Endothelial cell of umbilical vein (primary cell): Measurements from ENCODE around the gene NUDC. TPM values are rescaled to one million over a fixed set of nuclear protein-coding genes. Genes with fewer than 3 reads are reported as not detected.

Experiments
- BruUV-seq: library from RNA; stranded (reverse); fragments of 400-500 nt; replicated peaks from 2 replicates; lab custom pipeline; 2021; lab: Mats Ljungman, UMichigan
- CTCF ChIA-PET: fragments of 300-600, 350-600 bp; sonication (Branson Sonifier 250); formaldehyde crosslinking; loops from one replicate; lab custom pipeline; 2021; ENCODE audit warnings: antibody characterized with exemption, inconsistent platforms; lab: Charles Lee
- POLR2A ChIA-PET: fragments of 300-600, 350-600 bp; sonication (Branson Sonifier 250); formaldehyde crosslinking; loops from one replicate; lab custom pipeline; 2021; ENCODE audit warnings: antibody characterized with exemption, inconsistent platforms; lab: Charles Lee
- DNase-seq: peaks from one replicate; pipeline ENCODE4 v3.0.0-alpha.2; 2011; ENCODE audit warnings: low read depth, low spot score
- FAIRE-seq: peaks from 2 replicates; lab custom pipeline; 2011; peaks lifted over from hg19 to GRCh38; lab: Jason Lieb, UNC
- H2AFZ ChIP-seq: 2 replicates; pipeline ENCODE4 v1.6.0; 2012; ENCODE audit warnings: low read depth, low read length, control low read depth, inconsistent platforms
- H3K27ac ChIP-seq: 2 replicates; pipeline ENCODE4 v1.5.1; 2011; ENCODE audit warnings: low read depth, mild to moderate bottlenecking, control low read depth, low read length, moderate library complexity; ENCODE audit not compliant: insufficient read depth
- H3K27me3 ChIP-seq, 2 experiments: 2 replicates each; pipeline versions ENCODE4 v1.6.0 to v1.6.1; 2011; ENCODE audit warnings: low read length in 2 of 2, mixed read lengths in 1 of 2; ENCODE audit not compliant: control insufficient read depth in 2 of 2, insufficient read depth in 2 of 2
- H3K36me3 ChIP-seq, 2 experiments: 2 replicates in 1 of 2; 3 replicates in 1 of 2; pipeline ENCODE4 v1.5.1; 2011; ENCODE audit warnings: low read length in 2 of 2, mild to moderate bottlenecking in 1 of 2, moderate library complexity in 1 of 2; ENCODE audit not compliant: control insufficient read depth in 2 of 2, insufficient read depth in 2 of 2; ENCODE audit errors: extremely low read depth in 1 of 2
- H3K4me1 ChIP-seq: 3 replicates; pipeline ENCODE4 v1.5.1; 2011; ENCODE audit warnings: mild to moderate bottlenecking, low read length; ENCODE audit not compliant: control insufficient read depth, insufficient read depth; ENCODE audit errors: extremely low read depth
- H3K4me2 ChIP-seq: 2 replicates; pipeline ENCODE4 v1.6.1; 2011; ENCODE audit warnings: low read length, control low read depth, mixed read lengths; ENCODE audit not compliant: insufficient read depth
- H3K4me3 ChIP-seq, 3 experiments: fragments of 200-600 bp in 1 of 3; sonication (generic), shearing (Covaris generic) in 1 of 3; replicated peaks in 1 of 3; 2 replicates each; pipeline ENCODE4 v1.5.1; 2011 to 2016; ENCODE audit warnings: control low read depth in 3 of 3, low read length in 3 of 3, mild to moderate bottlenecking in 2 of 3, inconsistent platforms in 1 of 3, low read depth in 1 of 3, moderate library complexity in 1 of 3; ENCODE audit not compliant: insufficient read depth in 1 of 3
- H3K79me2 ChIP-seq: 2 replicates; pipeline ENCODE4 v1.6.0; 2012; ENCODE audit warnings: low read length, inconsistent platforms; ENCODE audit not compliant: control insufficient read depth, insufficient read depth
- H3K9ac ChIP-seq: replicated peaks from 2 replicates; pipeline ENCODE3; 2011; ENCODE audit warnings: low read length, control low read depth; ENCODE audit not compliant: insufficient read depth; ENCODE audit errors: extremely low read depth
- H3K9me1 ChIP-seq: replicated peaks from 3 replicates; pipeline ENCODE4 v1.6.0; 2011; ENCODE audit warnings: mild to moderate bottlenecking, low read length; ENCODE audit not compliant: control insufficient read depth, insufficient read depth; ENCODE audit errors: extremely low read depth
- H3K9me3 ChIP-seq: replicated peaks from 2 replicates; pipeline ENCODE4 v1.5.1; 2012; ENCODE audit warnings: low read length, inconsistent platforms; ENCODE audit not compliant: control insufficient read depth, insufficient read depth
- H4K20me1 ChIP-seq: replicated peaks from 2 replicates; pipeline ENCODE3; 2011; ENCODE audit warnings: mild to moderate bottlenecking, low read length; ENCODE audit not compliant: control insufficient read depth, insufficient read depth; ENCODE audit errors: extremely low read depth
- CTCF ChIP-seq, 2 donors: IDR thresholded peaks; 1 replicate in 1 of 2; 2 replicates in 1 of 2; pipeline ENCODE4 v1.5.1; 2011; ENCODE audit warnings: low read length in 2 of 2, mild to moderate bottlenecking in 2 of 2, moderate library complexity in 2 of 2, control low read depth in 1 of 2, inconsistent platforms in 1 of 2, low read depth in 1 of 2; ENCODE audit not compliant: insufficient read depth in 1 of 2; ENCODE audit errors: extremely low read depth in 1 of 2
- EZH2 ChIP-seq: IDR thresholded peaks from 2 replicates; pipeline ENCODE4 v1.6.1; 2012; ENCODE audit warnings: borderline replicate concordance, low read depth, mild to moderate bottlenecking, moderate library complexity, low read length, inconsistent platforms; ENCODE audit not compliant: severe bottlenecking
- FOS ChIP-seq: IDR thresholded peaks from 2 replicates; pipeline ENCODE4 v1.6.1; 2011; ENCODE audit warnings: mild to moderate bottlenecking, low read length, moderate library complexity, borderline replicate concordance; ENCODE audit not compliant: insufficient read depth
- GATA2 ChIP-seq: IDR thresholded peaks from 2 replicates; pipeline ENCODE4 v1.7.0; 2011; ENCODE audit warnings: low read depth, mild to moderate bottlenecking, moderate library complexity, mixed read lengths, low read length; ENCODE audit not compliant: insufficient read length, insufficient read depth
- JUN ChIP-seq: IDR thresholded peaks from 2 replicates; pipeline ENCODE4 v1.6.1; 2011; ENCODE audit warnings: borderline replicate concordance, low read depth; ENCODE audit not compliant: insufficient read length, insufficient read depth
- MAX ChIP-seq: IDR thresholded peaks from 2 replicates; pipeline ENCODE4 v1.6.1; 2011; ENCODE audit not compliant: insufficient read depth, insufficient read length
- MYC ChIP-seq: IDR thresholded peaks from one replicate; pipeline ENCODE4 v1.6.1; 2011; ENCODE audit warnings: mild to moderate bottlenecking, low read depth, low read length
- POLR2A ChIP-seq: IDR thresholded peaks from 2 replicates; pipeline ENCODE4 v1.6.1; 2012; ENCODE audit warnings: low read depth, mild to moderate bottlenecking, control low read depth, low read length
- POLR2AphosphoS5 ChIP-seq: IDR thresholded peaks from 2 replicates; pipeline ENCODE4 v1.6.1; 2012; ENCODE audit warnings: low read depth, mild to moderate bottlenecking, control low read depth, low read length, moderate library complexity; ENCODE audit not compliant: insufficient read depth
- dilution Hi-C: fragments of 300-500 bp; cut with MboI; formaldehyde crosslinking; loops from one replicate; pipeline ENCODE4 v1.15.0; 2019; ENCODE audit warnings: low sequenced_read_pairs; ENCODE audit not compliant: extremely low pct_ligation_motif_present
- intact Hi-C: fragments of 100-400 bp; cut with micrococcal nuclease; formaldehyde crosslinking; loops from one replicate; pipeline ENCODE4 v1.10.0; 2022
- polyA plus RNA-seq, 4 experiments: library from polyadenylated mRNA; depleted of rRNA in 3 of 4; stranded (reverse) in 3 of 4; unstranded in 1 of 4; fragments of >200 nt; gene quantifications; 2 replicates each; pipeline versions ENCODE4 v1.2.1 to v1.2.3, GENCODE V29; 2011 to 2012; ENCODE audit warnings: missing spikeins in 1 of 4
- total RNA-seq: library from RNA; stranded (reverse); gene quantifications from 2 replicates; pipeline ENCODE4 v1.2.3, GENCODE V29; 2021

NUDC gene
- total and polyA plus RNA-seq, 2 donors (not counting 3 experiments of a cell fraction or from before 2014, with no cell fraction given), result 42.5 to 102 TPM

- CTCF ChIA-PET, result interaction anchor here (0.8 to 1.6 kb wide), 3 partner anchors 14 to 74 kb away, joined by 3 to 6 read pairs (median 3); no protein-coding TSS in a partner anchor
- Histone ChIP-seq H3K4me1 (no peaks in the 10 kb centered on the region), H3K27me3 (peaks cover 0 to 2% of the 10 kb centered on the region in 2 experiments), H3K79me2 (no peaks in the 10 kb centered on the region), H3K4me3 (no peak overlapping the region), H3K27ac (no peak overlapping the region), H3K36me3 (no peaks in the 10 kb centered on the region), H4K20me1 (no peaks in the 10 kb centered on the region), H2AFZ (no peak overlapping the region), H3K9me1 (no peaks in the 10 kb centered on the region), H3K9me3 (no peaks in the 10 kb centered on the region), H3K4me2 (no peak overlapping the region), H3K9ac (no peak overlapping the region)
- TF ChIP-seq FOS (no peak), CTCF (IDR thresholded peaks at IDR 0.05; ENCODE audit: extremely low read depth in 1 of 2, insufficient read depth in 1 of 2, low read depth in 1 of 2, low read length in 2 of 2) (no peak), EZH2 (no peak), GATA2 (no peak), POLR2A (no peak), MAX (no peak), MYC (no peak), POLR2AphosphoS5 (no peak), JUN (no peak)
- intact Hi-C loops (no loop called here), dilution Hi-C loops (no loop called here)
- no TSS peak for BruUV-seq
- POLR2A ChIA-PET, result no interaction called here
- no peak for DNase-seq
- FAIRE-seq, result no peak
Observed at GRCh38 chr1:26971590-26971989, 50.0 kb downstream of the NUDC start.
